PC-9 (cell line): ENCODE data around the gene ARPC4.

Experiments used
- EZH2 ChIP-seq: fragments of 200-600 bp; sonication (generic); IDR thresholded peaks from 2 replicates; pipeline ENCODE4 v1.8.0; 2017; ENCODE audit warnings: antibody characterized with exemption, low read depth
- TF ChIP-seq, protein P1 (sequence below): fragments of 200-600 bp; sonication (generic); conservative IDR thresholded peaks from 2 replicates; pipeline ENCODE4 v1.6.1; 2017; ENCODE audit warnings: mixed run types, antibody characterized with exemption, mild to moderate bottlenecking, moderate library complexity

DNA sequence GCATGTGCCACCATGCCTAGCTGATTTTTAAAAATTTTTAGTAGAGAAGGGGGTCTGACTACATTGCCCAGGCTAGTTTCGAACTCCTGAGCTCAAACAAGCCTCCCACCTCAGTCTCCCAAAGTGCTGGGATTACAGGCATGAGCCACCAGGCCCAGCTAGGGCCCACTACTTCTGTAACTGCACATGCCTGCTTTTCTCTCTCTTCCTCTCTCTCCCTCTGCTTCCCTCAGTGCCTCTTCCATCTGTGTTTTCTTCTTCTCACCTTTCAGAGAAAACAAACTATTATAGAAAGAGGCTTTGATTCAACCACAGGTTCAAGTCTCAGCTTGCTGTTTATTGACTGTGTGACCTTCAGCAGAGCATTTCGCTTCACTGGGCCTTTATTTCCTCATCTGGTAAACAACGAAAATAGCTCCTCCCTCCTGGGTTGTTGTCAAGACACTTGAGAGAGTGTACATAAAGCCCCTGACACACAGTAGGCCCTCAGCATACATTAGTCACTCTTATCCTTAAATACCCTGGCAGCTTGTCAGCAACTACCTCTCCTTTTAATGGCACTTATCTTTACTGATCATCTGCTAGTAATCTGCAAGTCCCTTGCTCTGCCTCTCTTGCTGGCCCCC lies 10.8 kb upstream of the ARPC4 start:
- TF ChIP-seq, protein P1, sequence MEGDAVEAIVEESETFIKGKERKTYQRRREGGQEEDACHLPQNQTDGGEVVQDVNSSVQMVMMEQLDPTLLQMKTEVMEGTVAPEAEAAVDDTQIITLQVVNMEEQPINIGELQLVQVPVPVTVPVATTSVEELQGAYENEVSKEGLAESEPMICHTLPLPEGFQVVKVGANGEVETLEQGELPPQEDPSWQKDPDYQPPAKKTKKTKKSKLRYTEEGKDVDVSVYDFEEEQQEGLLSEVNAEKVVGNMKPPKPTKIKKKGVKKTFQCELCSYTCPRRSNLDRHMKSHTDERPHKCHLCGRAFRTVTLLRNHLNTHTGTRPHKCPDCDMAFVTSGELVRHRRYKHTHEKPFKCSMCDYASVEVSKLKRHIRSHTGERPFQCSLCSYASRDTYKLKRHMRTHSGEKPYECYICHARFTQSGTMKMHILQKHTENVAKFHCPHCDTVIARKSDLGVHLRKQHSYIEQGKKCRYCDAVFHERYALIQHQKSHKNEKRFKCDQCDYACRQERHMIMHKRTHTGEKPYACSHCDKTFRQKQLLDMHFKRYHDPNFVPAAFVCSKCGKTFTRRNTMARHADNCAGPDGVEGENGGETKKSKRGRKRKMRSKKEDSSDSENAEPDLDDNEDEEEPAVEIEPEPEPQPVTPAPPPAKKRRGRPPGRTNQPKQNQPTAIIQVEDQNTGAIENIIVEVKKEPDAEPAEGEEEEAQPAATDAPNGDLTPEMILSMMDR, result no peak
- no peak for TF ChIP-seq EZH2
